Activated CD8-positive, alpha-beta memory T cell treated with anti-CD3 and anti-CD28 coated beads for 36 hours (primary cell): ENCODE results near the gene ANKS4B. TPM values are rescaled to one million over a fixed set of nuclear protein-coding genes. Genes with fewer than 3 reads are reported as not detected.

Experiments
- CTCF ChIA-PET: fragments of 350-600 bp; sonication (Branson Sonifier 250); formaldehyde crosslinking; loops from one replicate; lab custom pipeline; 2021; ENCODE audit warnings: antibody characterized with exemption; lab: Charles Lee
- POLR2A ChIA-PET: fragments of 350-600 bp; sonication (Branson Sonifier 250); formaldehyde crosslinking; loops from one replicate; lab custom pipeline; 2021; ENCODE audit warnings: antibody characterized with exemption; lab: Charles Lee
- total RNA-seq, 2 experiments: library from RNA; stranded (reverse); gene quantifications; one replicate each; pipeline ENCODE4 v1.2.3, GENCODE V29; 2021

ANKS4B gene
- total RNA-seq, 2 experiments from 2014 or later = not detected

- CTCF ChIA-PET = interaction anchor here (0.6 kb wide), 1 partner anchor 9 kb away, joined by 3 read pairs; no protein-coding TSS in a partner anchor
- POLR2A ChIA-PET = no interaction called here
Measured at GRCh38 chr16:21257284-21257683, 23.8 kb downstream of the ANKS4B start.

GRCh38 chr16:21260870-21261791, 27.6 kb downstream of the ANKS4B start:
- ChIA-PET CTCF (interaction anchor here (0.7 kb wide), 1 partner anchor 60 kb away, joined by 3 read pairs; no protein-coding TSS in a partner anchor), POLR2A (no interaction called here)

GRCh38 chr16:21262779-21263639, 29.5 kb downstream of the ANKS4B start:
- POLR2A ChIA-PET = no interaction called here
- CTCF ChIA-PET = no interaction called here

GRCh38 chr16:21263640-21264570, 30.4 kb downstream of the ANKS4B start:
- CTCF ChIA-PET = interaction anchor here (1.2 kb wide), 1 partner anchor 14 kb away, joined by 3 read pairs; the partner anchor contains the start of gene CRYM

GRCh38 chr16:21264571-21265036, 31.1 kb downstream of the ANKS4B start:
- POLR2A ChIA-PET = no interaction called here
- CTCF ChIA-PET = interaction anchor here (1.2 kb wide), 1 partner anchor 14 kb away, joined by 3 read pairs; the partner anchor contains the start of gene CRYM

More at GRCh38 chr16:21263640-21264570, 30.4 kb downstream of the ANKS4B start:
- POLR2A ChIA-PET = no interaction called here

- CTCF ChIA-PET = interaction anchor here (1.2 kb wide), 1 partner anchor 13 kb away, joined by 3 read pairs; the partner anchor contains the start of gene CRYM
- POLR2A ChIA-PET = no interaction called here
Measured at GRCh38 chr16:21265104-21265837, 31.8 kb downstream of the ANKS4B start.

GRCh38 chr16:21267298-21267697, 33.8 kb downstream of the ANKS4B start:
- POLR2A ChIA-PET = no interaction called here
- CTCF ChIA-PET = interaction anchor here (1.2 kb wide), 1 partner anchor 112 kb away, joined by 3 read pairs; no protein-coding TSS in a partner anchor

- ChIA-PET CTCF (interaction anchor here (1.2 kb wide), 1 partner anchor 113 kb away, joined by 3 read pairs; no protein-coding TSS in a partner anchor), POLR2A (no interaction called here)
Measured at GRCh38 chr16:21268236-21268635, 34.7 kb downstream of the ANKS4B start.

GRCh38 chr16:21272253-21272652, 38.8 kb downstream of the ANKS4B start:
- CTCF ChIA-PET = interaction anchor here (0.7 to 1.5 kb wide), 2 partner anchors 84 to 1373 kb away, joined by 3 to 4 read pairs; no protein-coding TSS in a partner anchor
- POLR2A ChIA-PET = interaction anchor here (0.6 kb wide), 1 partner anchor 661 kb away, joined by 5 read pairs; no protein-coding TSS in a partner anchor

GRCh38 chr16:21272763-21273162, 39.3 kb downstream of the ANKS4B start:
- CTCF ChIA-PET = interaction anchor here (0.7 kb wide), 1 partner anchor 1373 kb away, joined by 3 read pairs; no protein-coding TSS in a partner anchor

GRCh38 chr16:21274172-21274726, 40.8 kb downstream of the ANKS4B start:
- CTCF ChIA-PET = interaction anchor here (0.6 kb wide), 2 partner anchors 106 to 304 kb away, joined by 3 read pairs; no protein-coding TSS in a partner anchor
- POLR2A ChIA-PET = no interaction called here

More at GRCh38 chr16:21272763-21273162, 39.3 kb downstream of the ANKS4B start:
- POLR2A ChIA-PET = interaction anchor here (0.6 kb wide), 1 partner anchor 662 kb away, joined by 5 read pairs; no protein-coding TSS in a partner anchor

- CTCF ChIA-PET = no interaction called here
- POLR2A ChIA-PET = no interaction called here
Measured at GRCh38 chr16:21275529-21275928, 42.0 kb downstream of the ANKS4B start.

GRCh38 chr16:21276090-21276489, 42.6 kb downstream of the ANKS4B start:
- CTCF ChIA-PET = no interaction called here
- POLR2A ChIA-PET = no interaction called here

GRCh38 chr16:21277045-21277926, 43.8 kb downstream of the ANKS4B start:
- ChIA-PET POLR2A (interaction anchor here (0.5 kb wide), 1 partner anchor 63 kb away, joined by 3 read pairs; no protein-coding TSS in a partner anchor), CTCF (interaction anchor here (1.3 kb wide), 1 partner anchor 13 kb away, joined by 3 read pairs; no protein-coding TSS in a partner anchor)

GRCh38 chr16:21277927-21278706, 44.6 kb downstream of the ANKS4B start, which contains the start of gene CRYM:
Gene CRYM (minus strand): TSS chr16:21278290. CDS start chr16:21278251, 39 bp downstream.
- POLR2A ChIA-PET = no interaction called here

More at GRCh38 chr16:21277927-21278706, 44.6 kb downstream of the ANKS4B start, which contains the start of gene CRYM:
- CTCF ChIA-PET = interaction anchor here (1.3 kb wide), 1 partner anchor 14 kb away, joined by 3 read pairs; no protein-coding TSS in a partner anchor
